OCI-M2 (cell line): ENCODE measurements around the gene HK3.

Source experiments
- DNase-seq: peaks from one replicate; lab custom pipeline; 2025; ENCODE audit not compliant: unreplicated experiment; lab: John Stamatoyannopoulos, UW

The HK3 gene

GRCh38 chr5:176851380-176851779, 47.8 kb downstream of the HK3 start:
- no peak for DNase-seq

DNA sequence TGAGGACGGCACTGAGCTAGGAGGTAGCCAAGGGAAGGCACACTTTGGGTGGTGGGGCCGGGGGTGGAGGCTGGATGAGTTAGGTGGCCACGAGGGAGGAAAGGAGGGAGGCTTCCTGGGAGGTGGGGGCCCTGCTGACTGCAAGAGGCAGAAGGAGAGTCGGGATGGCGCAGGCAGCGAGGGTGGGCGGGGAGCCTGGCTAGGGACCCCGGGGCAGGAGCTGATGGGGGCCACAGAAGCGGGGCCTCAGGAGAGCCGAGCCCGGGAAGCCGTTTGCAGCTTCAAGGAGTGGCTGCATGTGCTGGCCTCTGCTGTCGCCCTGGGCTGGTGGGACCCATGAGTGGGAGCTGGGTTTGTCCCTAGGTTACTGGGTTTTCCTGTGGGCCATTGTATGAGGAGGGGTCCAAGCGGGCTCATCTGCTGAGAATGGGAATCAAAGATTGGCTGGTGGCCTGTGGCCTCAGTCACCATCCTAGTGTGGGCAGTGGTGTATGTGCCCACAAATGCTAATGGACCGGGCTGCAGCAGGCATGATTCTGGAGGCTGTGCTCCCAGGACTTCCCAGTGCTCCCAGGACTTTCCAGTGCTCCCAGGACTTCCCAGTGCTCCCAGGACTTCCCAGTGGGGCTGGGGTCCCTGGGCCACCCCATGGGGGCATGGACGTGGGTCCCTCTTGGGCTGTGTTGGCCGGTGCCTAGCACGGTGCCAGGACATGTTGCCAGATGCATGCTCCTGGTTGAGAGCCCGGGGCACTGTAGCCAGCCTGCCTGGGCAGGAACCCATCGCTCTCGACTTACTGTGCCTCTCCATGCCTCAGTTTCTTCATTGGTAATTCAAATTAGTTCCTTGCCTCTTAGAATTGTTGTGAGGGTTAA, 48.5 kb downstream of the HK3 start:
- DNase-seq = no peak

GRCh38 chr5:176849611-176850227, 49.4 kb downstream of the HK3 start:
- DNase-seq = no peak

- no peak for DNase-seq
These were observed 50.5 kb downstream of the HK3 start for GRCh38 chr5:176848651-176849050.

DNA sequence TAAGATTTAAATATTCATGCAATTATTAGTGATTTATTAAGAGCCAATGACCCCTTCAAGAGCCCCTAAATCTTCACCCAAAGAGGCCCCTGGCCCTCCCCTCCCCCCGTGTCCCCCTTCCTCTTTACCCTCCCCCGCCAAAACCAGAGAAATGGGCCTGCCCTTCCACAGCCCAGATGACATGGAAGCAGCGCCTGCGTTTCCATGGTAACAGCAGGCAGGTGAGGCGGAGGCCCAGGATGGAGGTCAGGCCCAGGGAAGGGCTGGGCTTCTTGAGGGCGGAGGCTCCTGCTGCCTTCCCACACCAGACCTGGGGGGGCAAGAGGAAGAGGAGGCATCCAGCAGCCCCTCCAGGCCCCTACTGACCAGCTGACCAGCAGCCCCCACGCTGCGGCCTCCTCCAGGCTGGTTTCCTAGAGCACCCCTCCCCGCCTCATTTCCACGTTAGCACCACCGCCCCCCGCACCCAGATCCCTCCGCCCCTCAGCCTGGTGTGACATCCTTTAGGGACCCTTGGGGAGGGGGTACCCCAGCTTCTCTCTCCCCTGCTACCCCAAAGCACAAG, 51.3 kb downstream of the HK3 start:
- DNase-seq = no peak

DNA sequence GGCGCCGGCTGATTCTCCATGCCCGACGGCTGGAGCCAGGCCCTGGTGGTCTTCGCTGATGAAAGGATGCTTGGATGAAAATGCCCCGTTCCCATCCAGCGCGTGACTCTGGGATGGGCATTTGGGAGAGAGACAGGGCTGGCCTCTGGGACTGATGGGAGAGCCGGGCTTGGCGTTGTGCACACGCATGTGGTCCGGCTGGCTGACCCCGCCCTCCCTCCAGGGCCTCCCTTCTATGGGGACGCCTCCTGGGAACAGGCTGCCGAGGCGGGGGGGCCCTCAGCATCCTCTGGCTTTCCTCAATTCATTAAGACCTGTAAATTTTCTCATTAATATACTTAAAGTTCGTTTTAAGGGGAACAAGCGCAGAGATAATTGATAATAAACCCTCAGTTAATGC, 52.0 kb downstream of the HK3 start:
- DNase-seq = no peak

- no peak for DNase-seq
These were observed 52.6 kb downstream of the HK3 start for GRCh38 chr5:176846335-176847140.

DNA sequence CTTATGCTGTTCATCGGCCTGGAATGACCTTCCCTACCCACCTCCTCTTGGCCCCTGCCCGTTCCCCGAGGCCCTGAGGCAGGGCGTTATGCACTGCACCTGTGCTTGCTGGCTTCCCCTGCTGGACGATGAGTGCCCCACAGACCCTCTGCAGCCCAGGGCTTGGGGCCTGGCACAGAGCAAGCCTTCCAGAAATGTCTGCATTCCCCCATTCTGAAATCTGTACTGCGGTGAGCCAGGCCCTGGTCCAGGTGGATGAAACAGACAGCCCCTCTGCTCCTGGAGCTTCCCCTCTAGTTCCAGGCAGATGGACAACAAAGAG, 53.8 kb downstream of the HK3 start:
- DNase-seq = no peak

- no peak for DNase-seq
These were observed 54.3 kb downstream of the HK3 start for GRCh38 chr5:176844706-176845391.

- no peak for DNase-seq
These were observed 54.9 kb downstream of the HK3 start for GRCh38 chr5:176844281-176844680.

DNA sequence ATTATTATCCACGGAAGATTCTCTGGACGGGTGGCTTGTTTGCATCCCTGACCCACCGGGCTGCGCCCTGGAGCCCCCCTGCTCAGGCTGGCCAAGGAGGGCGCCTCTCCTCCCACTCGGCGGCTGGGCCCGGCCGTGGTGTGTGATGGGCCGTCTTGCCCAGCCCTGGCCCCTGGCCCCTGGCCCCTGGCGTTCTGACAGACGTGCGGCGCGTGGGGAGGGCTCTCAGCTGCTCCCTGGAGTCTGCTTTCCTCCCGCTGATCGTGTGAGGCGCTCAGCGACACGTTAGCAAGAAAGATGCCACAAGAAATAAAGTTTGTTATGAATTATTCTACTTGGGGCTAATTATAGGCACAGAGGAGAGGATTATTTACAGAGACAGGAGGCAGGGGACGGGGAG, 55.5 kb downstream of the HK3 start:
- DNase-seq = no peak

DNA sequence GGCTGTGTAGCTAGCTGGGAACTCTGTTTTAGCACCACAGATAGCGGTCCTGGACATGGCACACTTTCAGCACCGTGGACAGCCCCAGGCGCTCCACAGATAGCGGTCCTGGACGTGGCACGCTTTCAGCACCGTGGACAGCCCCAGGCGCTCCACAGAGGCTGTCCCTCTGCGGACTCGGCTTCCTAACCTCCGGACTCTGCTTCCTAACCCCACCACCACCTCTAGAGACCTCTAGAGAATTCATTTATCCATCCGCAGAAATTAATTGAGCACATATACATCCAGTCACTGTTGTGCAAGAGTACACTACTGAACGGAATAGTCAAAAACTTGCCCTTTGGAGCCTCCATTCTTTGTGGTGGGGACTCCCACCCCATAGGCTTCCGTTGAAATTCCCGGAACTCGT, 61.4 kb downstream of the HK3 start:
- peak; percentile 30 for DNase-seq

- DNase-seq = no peak
These were observed 62.1 kb downstream of the HK3 start for GRCh38 chr5:176836811-176837706.

- DNase-seq = no peak
These were observed 63.2 kb downstream of the HK3 start for GRCh38 chr5:176835918-176836317.

GRCh38 chr5:176833286-176833685, 65.9 kb downstream of the HK3 start:
- DNase-seq = no peak

DNA sequence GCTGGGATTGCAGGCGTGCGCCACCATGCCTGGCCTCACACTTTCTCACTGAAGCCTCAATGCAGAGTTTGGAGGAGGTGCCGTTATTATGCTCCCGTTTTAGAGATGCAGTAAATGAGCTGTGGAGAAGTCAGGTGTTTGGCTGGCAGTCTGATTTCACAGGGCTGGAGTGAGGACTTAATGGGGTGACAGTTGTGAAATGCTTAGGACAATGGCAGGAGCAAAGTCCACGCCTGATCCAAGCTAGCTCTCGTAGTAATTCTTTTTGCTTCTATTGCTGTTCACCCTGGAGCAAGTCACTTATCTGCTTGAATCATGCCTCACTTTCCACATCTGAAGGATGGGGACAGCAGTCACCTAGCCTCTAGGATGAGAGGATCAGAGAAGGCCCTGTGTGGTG, 67.0 kb downstream of the HK3 start:
- DNase-seq = no peak

- no peak for DNase-seq
These were observed 67.7 kb downstream of the HK3 start for GRCh38 chr5:176831425-176831824.

- no peak for DNase-seq
These were observed 68.1 kb downstream of the HK3 start for GRCh38 chr5:176830995-176831423.
